H1 (cell line): ENCODE measurements around the gene PDIA6.

Experiments used
- BRCA1 ChIP-seq: IDR thresholded peaks from 2 replicates; pipeline ENCODE4 v1.6.1; 2012; ENCODE audit warnings: low read depth, low read length, improper control_type of control experiment
- CHD2 ChIP-seq: IDR thresholded peaks from 2 replicates; pipeline ENCODE4 v1.6.1; 2012; ENCODE audit warnings: low read length, improper control_type of control experiment
- EP300 ChIP-seq, 2 experiments: IDR thresholded peaks; 1 replicate in 1 of 2; 2 replicates in 1 of 2; pipeline ENCODE4 v1.6.1; 2011 to 2012; ENCODE audit warnings: low read depth in 2 of 2, low read length in 2 of 2, mild to moderate bottlenecking in 2 of 2, borderline replicate concordance in 1 of 2, inconsistent platforms in 1 of 2, moderate library complexity in 1 of 2
- POLR2A ChIP-seq, 2 experiments: IDR thresholded peaks; 1 replicate in 1 of 2; 2 replicates in 1 of 2; pipeline ENCODE4 v1.6.1; 2011; ENCODE audit warnings: low read depth in 2 of 2, low read length in 2 of 2, mild to moderate bottlenecking in 2 of 2; ENCODE audit errors: control extremely low read depth in 1 of 2
- POLR2AphosphoS5 ChIP-seq: IDR thresholded peaks from 2 replicates; pipeline ENCODE4 v1.6.1; 2011; ENCODE audit warnings: low read depth, low read length
- RFX5 ChIP-seq: IDR thresholded peaks from 2 replicates; pipeline ENCODE4 v1.6.1; 2011; ENCODE audit warnings: low read depth, low read length, improper control_type of control experiment, borderline replicate concordance
- SP4 ChIP-seq: IDR thresholded peaks from 2 replicates; pipeline ENCODE4 v1.6.1; 2012; ENCODE audit warnings: low read length, inconsistent platforms
- TAF1 ChIP-seq: IDR thresholded peaks from 2 replicates; pipeline ENCODE4 v1.6.1; 2011; ENCODE audit warnings: mild to moderate bottlenecking, low read depth, low read length
- TCF12 ChIP-seq: IDR thresholded peaks from 2 replicates; pipeline ENCODE4 v1.6.1; 2011; ENCODE audit warnings: low read depth, mild to moderate bottlenecking, low read length
- TEAD4 ChIP-seq: IDR thresholded peaks from 2 replicates; pipeline ENCODE4 v1.6.1; 2012; ENCODE audit warnings: low read depth, low read length, inconsistent platforms, mixed read lengths
- YY1 ChIP-seq: IDR thresholded peaks from 2 replicates; pipeline ENCODE4 v1.6.1; 2011; ENCODE audit warnings: low read depth, mild to moderate bottlenecking, low read length
- TF ChIP-seq, protein P1 (sequence below), 3 experiments: IDR thresholded peaks; 1 replicate in 2 of 3; 2 replicates in 1 of 3; pipeline versions ENCODE4 v1.5.1 to v1.6.1; 2011; ENCODE audit warnings: low read length in 3 of 3, mild to moderate bottlenecking in 3 of 3, inconsistent platforms in 2 of 3, low read depth in 1 of 3, moderate library complexity in 1 of 3; ENCODE audit not compliant: insufficient read depth in 1 of 3; ENCODE audit errors: control extremely low read depth in 1 of 3
- TF ChIP-seq, protein P2 (sequence below): IDR thresholded peaks from 2 replicates; pipeline ENCODE4 v1.6.1; 2012; ENCODE audit warnings: inconsistent platforms
- TF ChIP-seq, protein P3 (sequence below): IDR thresholded peaks from 2 replicates; pipeline ENCODE4 v1.6.1; 2011; ENCODE audit warnings: low read length, improper control_type of control experiment

DNA sequence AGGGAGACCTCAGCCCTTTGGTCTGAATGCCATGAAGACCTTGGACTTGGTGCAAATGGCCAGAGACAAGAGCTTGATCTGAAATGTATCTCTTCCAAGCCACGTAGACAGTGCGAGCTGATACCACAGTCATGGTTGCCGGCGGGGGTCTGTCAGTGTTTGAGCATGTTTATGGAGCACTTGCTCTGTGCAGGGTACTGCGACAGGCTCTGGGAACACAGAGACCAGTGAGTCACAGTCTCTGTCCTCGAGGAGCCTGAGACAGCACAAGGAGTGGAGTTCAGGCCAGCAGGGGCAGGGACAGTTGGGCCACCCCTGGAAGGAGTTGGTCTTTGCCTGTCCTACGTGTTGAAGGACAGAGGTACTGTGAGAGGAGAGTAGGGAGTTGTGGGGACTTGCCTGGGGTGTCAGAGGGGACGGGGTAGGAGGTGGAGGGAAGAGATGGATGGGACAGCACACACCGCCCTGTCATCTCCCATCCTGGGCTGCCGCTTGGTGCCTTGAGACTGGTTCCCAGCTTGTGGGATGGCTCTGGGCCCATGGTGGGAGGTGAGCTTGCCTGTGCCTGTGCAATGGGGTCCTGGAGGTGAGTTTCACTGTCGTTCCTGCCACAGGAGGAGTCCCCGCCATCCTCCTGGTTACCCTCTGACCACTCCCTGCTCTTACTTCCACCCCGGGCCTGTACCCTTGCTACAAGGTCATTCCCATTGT is 51.6 kb downstream of the PDIA6 start:
- TF ChIP-seq BRCA1 (no peak), POLR2AphosphoS5 (no peak), TEAD4 (no peak), SP4 (no peak), POLR2A (IDR thresholded peaks at IDR 0.05; ENCODE audit: control extremely low read depth in 1 of 2, low read depth in 2 of 2, low read length in 2 of 2) (no peak), RFX5 (no peak), EP300 (IDR thresholded peaks at IDR 0.05; ENCODE audit: borderline replicate concordance in 1 of 2, low read depth in 2 of 2, low read length in 2 of 2) (no peak), CHD2 (no peak), TAF1 (no peak), YY1 (no peak), TCF12 (no peak)
- TF ChIP-seq, protein P1, sequence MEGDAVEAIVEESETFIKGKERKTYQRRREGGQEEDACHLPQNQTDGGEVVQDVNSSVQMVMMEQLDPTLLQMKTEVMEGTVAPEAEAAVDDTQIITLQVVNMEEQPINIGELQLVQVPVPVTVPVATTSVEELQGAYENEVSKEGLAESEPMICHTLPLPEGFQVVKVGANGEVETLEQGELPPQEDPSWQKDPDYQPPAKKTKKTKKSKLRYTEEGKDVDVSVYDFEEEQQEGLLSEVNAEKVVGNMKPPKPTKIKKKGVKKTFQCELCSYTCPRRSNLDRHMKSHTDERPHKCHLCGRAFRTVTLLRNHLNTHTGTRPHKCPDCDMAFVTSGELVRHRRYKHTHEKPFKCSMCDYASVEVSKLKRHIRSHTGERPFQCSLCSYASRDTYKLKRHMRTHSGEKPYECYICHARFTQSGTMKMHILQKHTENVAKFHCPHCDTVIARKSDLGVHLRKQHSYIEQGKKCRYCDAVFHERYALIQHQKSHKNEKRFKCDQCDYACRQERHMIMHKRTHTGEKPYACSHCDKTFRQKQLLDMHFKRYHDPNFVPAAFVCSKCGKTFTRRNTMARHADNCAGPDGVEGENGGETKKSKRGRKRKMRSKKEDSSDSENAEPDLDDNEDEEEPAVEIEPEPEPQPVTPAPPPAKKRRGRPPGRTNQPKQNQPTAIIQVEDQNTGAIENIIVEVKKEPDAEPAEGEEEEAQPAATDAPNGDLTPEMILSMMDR (IDR thresholded peaks at IDR 0.05; ENCODE audit: control extremely low read depth in 1 of 3, insufficient read depth in 1 of 3, low read depth in 1 of 3, low read length in 3 of 3): no peak
- TF ChIP-seq, protein P2, sequence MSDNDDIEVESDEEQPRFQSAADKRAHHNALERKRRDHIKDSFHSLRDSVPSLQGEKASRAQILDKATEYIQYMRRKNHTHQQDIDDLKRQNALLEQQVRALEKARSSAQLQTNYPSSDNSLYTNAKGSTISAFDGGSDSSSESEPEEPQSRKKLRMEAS: no peak
- TF ChIP-seq, protein P3, sequence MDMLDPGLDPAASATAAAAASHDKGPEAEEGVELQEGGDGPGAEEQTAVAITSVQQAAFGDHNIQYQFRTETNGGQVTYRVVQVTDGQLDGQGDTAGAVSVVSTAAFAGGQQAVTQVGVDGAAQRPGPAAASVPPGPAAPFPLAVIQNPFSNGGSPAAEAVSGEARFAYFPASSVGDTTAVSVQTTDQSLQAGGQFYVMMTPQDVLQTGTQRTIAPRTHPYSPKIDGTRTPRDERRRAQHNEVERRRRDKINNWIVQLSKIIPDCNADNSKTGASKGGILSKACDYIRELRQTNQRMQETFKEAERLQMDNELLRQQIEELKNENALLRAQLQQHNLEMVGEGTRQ: no peak
